CD4-positive, alpha-beta T cell (primary cell): ENCODE results near the gene FAM110A. TPM values are rescaled to one million over a fixed set of nuclear protein-coding genes. Genes with fewer than 3 reads are reported as not detected.

ENCODE experiments used
- ATAC-seq: fragments of 200-7000 bp; cut with Tn5 transposase; one replicate; pipeline ENCODE4 v1.10.0; 2022; ENCODE audit warnings: mild to moderate bottlenecking; ENCODE audit not compliant: poor library complexity
- CTCF ChIA-PET: fragments of 350-600 bp; sonication (Branson Sonifier 250); formaldehyde crosslinking; loops from one replicate; lab custom pipeline; 2021; ENCODE audit warnings: antibody characterized with exemption, inconsistent platforms; lab: Charles Lee
- POLR2A ChIA-PET: fragments of 350-600 bp; sonication (Branson Sonifier 250); formaldehyde crosslinking; loops from one replicate; lab custom pipeline; 2021; ENCODE audit warnings: antibody characterized with exemption, inconsistent platforms; lab: Charles Lee
- DNase-seq, 14 experiments: peaks; one replicate each; pipeline ENCODE4 v3.0.0-alpha.2; 2013 to 2020; ENCODE audit warnings: mixed read lengths in 2 of 14
- H3K27ac ChIP-seq, 2 donors: one replicate each; pipeline versions ENCODE4 v1.5.1 to v1.7.0; 2013; ENCODE audit warnings: low read length in 2 of 2, low read depth in 1 of 2, mild to moderate bottlenecking in 1 of 2
- H3K27me3 ChIP-seq, 2 experiments: 1 replicate in 1 of 2; 2 replicates in 1 of 2; pipeline versions ENCODE4 v1.6.1 to v1.7.0; 2013; ENCODE audit warnings: low read length in 2 of 2, control low read depth in 1 of 2, mild to moderate bottlenecking in 1 of 2, moderate library complexity in 1 of 2; ENCODE audit not compliant: insufficient read depth in 2 of 2, control insufficient read depth in 1 of 2
- H3K36me3 ChIP-seq: one replicate; pipeline ENCODE4 v1.6.1; 2013; ENCODE audit warnings: low read length, control low read depth; ENCODE audit not compliant: insufficient read depth
- H3K4me1 ChIP-seq: one replicate; pipeline ENCODE4 v1.6.1; 2013; ENCODE audit warnings: low read length, control low read depth; ENCODE audit not compliant: insufficient read depth
- H3K4me3 ChIP-seq: one replicate; pipeline ENCODE4 v1.5.1; 2013; ENCODE audit warnings: mild to moderate bottlenecking, low read length, moderate library complexity
- H3K9me3 ChIP-seq, 2 experiments: 1 replicate in 1 of 2; 2 replicates in 1 of 2; pipeline versions ENCODE4 v1.6.1 to v1.7.0; 2013; ENCODE audit warnings: low read length in 2 of 2, mild to moderate bottlenecking in 2 of 2, control low read depth in 1 of 2, moderate library complexity in 1 of 2; ENCODE audit not compliant: control insufficient read depth in 1 of 2, insufficient read depth in 1 of 2
- H3K27ac Mint-ChIP-seq: one replicate; pipeline ENCODE4 v1.8.0; 2020; ENCODE audit warnings: mixed read lengths
- H3K27me3 Mint-ChIP-seq: one replicate; pipeline ENCODE4 v1.8.0; 2021; ENCODE audit warnings: mixed read lengths
- H3K36me3 Mint-ChIP-seq: one replicate; pipeline ENCODE4 v1.8.0; 2021; ENCODE audit warnings: low read depth, mixed read lengths
- H3K4me1 Mint-ChIP-seq: one replicate; pipeline ENCODE4 v1.8.0; 2021; ENCODE audit warnings: low read depth, mixed read lengths
- H3K4me3 Mint-ChIP-seq: one replicate; pipeline ENCODE4 v1.8.0; 2020; ENCODE audit warnings: mild to moderate bottlenecking, mixed read lengths
- H3K9me3 Mint-ChIP-seq: one replicate; pipeline ENCODE4 v1.8.0; 2020; ENCODE audit warnings: mixed read lengths
- intact Hi-C, 2 experiments: fragments of 100-400 bp; cut with DNase I in 1 of 2; cut with micrococcal nuclease in 1 of 2; formaldehyde crosslinking; loops; one replicate each; pipeline versions ENCODE4 v1.15.1 to v1.9.0; 2023 to 2025; cut with DNase I, micrococcal nuclease
- total RNA-seq, 174 experiments: library from RNA in 2 of 174; stranded (reverse) in 2 of 174; gene quantifications; one replicate each; pipeline ENCODE4 v1.2.3 and lab custom pipeline; 2021 to 2026
- TF ChIP-seq, protein P1 (sequence below): fragments of 200-600 bp; IDR thresholded peaks from one replicate; pipeline ENCODE4 v1.8.0; 2022; ENCODE audit warnings: antibody characterized with exemption, mild to moderate bottlenecking

FAM110A gene
- total RNA-seq, 2 experiments from 2014 or later, result 4.5 to 4.8 TPM

DNA sequence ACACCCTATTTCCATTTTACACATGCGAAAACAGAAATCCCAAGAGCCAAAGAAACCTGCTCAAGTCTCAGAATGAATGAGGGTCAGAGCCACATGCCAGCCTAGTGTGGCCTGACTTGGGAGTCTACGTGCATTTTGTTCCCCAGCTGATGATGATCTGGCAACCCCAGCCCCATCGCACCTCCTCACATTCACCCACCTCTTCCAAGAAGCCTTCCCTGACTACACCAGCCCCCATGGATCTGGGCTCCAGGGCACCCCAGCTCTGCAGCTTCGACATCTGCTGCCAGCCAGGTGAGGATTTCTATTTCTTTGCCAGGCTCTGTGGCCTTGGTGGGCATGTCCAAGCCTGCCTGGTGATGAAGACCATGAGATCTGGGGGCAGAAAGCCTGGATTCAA is 41.6 kb downstream of the FAM110A start:
- CTCF ChIA-PET, result no interaction called here
- no peak for ATAC-seq

DNA sequence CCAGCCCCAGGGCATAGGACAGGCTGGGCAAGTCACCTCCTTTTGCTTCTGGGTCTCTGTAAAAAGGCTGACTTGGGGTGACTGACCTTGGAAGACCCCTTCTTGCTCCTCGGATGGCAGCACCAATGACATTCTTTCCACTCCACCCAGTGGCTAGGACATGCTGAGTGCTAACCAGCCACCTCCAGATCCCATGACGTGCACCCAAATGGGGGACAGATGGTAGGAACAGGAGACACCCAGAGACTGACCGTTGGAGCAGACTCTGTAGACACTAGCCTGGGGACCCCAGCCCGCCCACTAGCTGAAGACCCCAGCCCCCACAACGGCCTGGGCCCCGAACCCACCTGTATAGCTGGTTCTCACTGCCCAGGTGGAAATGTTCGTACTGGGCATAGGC is 44.3 kb downstream of the FAM110A start:
- Mint-ChIP-seq H3K4me3 (no peak overlapping the region), H3K27me3 (peaks cover 4% of the 10 kb centered on the region), H3K36me3 (no peaks in the 10 kb centered on the region), H3K9me3 (no peaks in the 10 kb centered on the region), H3K27ac (no peak overlapping the region), H3K4me1 (no peaks in the 10 kb centered on the region)
- no peaks in the 10 kb centered on the region for H3K36me3 ChIP-seq
- ATAC-seq, result no peak
- no peak for DNase-seq
- TF ChIP-seq, protein P1, sequence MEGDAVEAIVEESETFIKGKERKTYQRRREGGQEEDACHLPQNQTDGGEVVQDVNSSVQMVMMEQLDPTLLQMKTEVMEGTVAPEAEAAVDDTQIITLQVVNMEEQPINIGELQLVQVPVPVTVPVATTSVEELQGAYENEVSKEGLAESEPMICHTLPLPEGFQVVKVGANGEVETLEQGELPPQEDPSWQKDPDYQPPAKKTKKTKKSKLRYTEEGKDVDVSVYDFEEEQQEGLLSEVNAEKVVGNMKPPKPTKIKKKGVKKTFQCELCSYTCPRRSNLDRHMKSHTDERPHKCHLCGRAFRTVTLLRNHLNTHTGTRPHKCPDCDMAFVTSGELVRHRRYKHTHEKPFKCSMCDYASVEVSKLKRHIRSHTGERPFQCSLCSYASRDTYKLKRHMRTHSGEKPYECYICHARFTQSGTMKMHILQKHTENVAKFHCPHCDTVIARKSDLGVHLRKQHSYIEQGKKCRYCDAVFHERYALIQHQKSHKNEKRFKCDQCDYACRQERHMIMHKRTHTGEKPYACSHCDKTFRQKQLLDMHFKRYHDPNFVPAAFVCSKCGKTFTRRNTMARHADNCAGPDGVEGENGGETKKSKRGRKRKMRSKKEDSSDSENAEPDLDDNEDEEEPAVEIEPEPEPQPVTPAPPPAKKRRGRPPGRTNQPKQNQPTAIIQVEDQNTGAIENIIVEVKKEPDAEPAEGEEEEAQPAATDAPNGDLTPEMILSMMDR, result no peak
- intact Hi-C loops, result no loop called here
- H3K27me3 ChIP-seq, result no peaks in the 10 kb centered on the region
- H3K4me1 ChIP-seq, result peaks cover 6% of the 10 kb centered on the region
- ChIA-PET CTCF (no interaction called here), POLR2A (no interaction called here)
- no peaks in the 10 kb centered on the region for H3K9me3 ChIP-seq
- no peak overlapping the region for H3K27ac ChIP-seq
- H3K4me3 ChIP-seq, result no peak overlapping the region

More for the DNA sequence above, 41.6 kb downstream of the FAM110A start:
- intact Hi-C loops, result no loop called here
- Histone ChIP-seq H3K9me3 (no peaks in the 10 kb centered on the region), H3K36me3 (no peaks in the 10 kb centered on the region), H3K27ac (no peak overlapping the region), H3K4me3 (no peak overlapping the region), H3K27me3 (no peaks in the 10 kb centered on the region), H3K4me1 (no peaks in the 10 kb centered on the region)
- POLR2A ChIA-PET, result no interaction called here
- peaks cover 4% of the 10 kb centered on the region for H3K27me3 Mint-ChIP-seq
- TF ChIP-seq, protein P1, result no peak
- H3K36me3 Mint-ChIP-seq, result no peaks in the 10 kb centered on the region
- no peak overlapping the region for H3K4me3 Mint-ChIP-seq
- H3K27ac Mint-ChIP-seq, result no peak overlapping the region
- H3K4me1 Mint-ChIP-seq, result no peaks in the 10 kb centered on the region
- DNase-seq, result no peak
- H3K9me3 Mint-ChIP-seq, result no peaks in the 10 kb centered on the region

DNA sequence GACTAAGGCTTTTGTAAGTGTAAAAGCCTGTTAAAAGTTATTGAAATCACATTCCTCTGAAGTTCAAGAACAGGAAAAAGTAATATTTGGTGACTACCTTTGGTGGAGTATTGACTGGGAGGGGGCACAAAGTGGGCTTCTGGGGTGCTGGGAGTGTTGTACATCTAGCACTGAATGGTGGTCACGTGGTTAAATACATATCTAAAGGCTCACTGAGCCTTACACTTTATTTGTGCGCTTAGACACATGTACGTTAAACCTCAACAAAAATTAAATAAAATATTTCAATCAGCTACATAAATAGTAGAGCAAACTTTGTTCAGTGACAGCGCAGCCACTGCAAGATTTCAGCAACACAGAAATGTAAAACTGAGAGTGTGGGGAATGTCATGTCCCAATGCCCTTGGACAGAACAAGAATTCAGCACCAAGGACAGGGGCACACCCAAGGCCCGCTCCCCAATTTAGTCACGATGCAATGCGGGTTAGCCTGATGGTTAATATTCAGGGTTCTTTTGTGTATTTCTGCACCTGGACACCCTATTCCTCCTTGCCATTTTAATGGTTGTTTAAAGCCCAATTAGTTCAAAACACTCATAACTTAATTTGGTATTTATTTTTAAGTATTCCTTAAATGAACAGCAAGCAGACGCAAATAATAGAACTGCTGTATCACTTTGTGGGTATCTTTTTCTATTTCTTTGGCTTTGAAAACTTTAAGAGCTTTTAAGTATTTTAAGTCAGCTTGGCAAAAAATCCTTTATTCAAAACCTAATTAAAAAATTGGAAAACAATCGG is 45.2 kb downstream of the FAM110A start:
- Histone ChIP-seq H3K27ac (no peak overlapping the region), H3K9me3 (no peaks in the 10 kb centered on the region), H3K36me3 (no peaks in the 10 kb centered on the region), H3K4me3 (no peak overlapping the region), H3K4me1 (peaks cover 6% of the 10 kb centered on the region), H3K27me3 (no peaks in the 10 kb centered on the region)
- intact Hi-C loops, result no loop called here
- ATAC-seq (no peak), DNase-seq (peak in 5 of 14 experiments; percentile 4 to 35 (median 27))
- CTCF ChIA-PET, result no interaction called here
- Mint-ChIP-seq H3K9me3 (no peaks in the 10 kb centered on the region), H3K27me3 (peaks cover under 1% of the 10 kb centered on the region), H3K27ac (no peak overlapping the region), H3K36me3 (no peaks in the 10 kb centered on the region), H3K4me3 (no peak overlapping the region), H3K4me1 (no peaks in the 10 kb centered on the region)
- POLR2A ChIA-PET, result no interaction called here
- TF ChIP-seq, protein P1, result no peak
